GM08714 (cell line): ENCODE data around the gene MCM5.

Experiments used
- H3K4me3 ChIP-seq: fragments of 200-500 bp; sonication (Bioruptor generic); 2 replicates; pipeline ENCODE4 v1.5.1; 2014; ENCODE audit warnings: mild to moderate bottlenecking, low read length, inconsistent platforms
- ZNF274 ChIP-seq: IDR thresholded peaks from 2 replicates; pipeline ENCODE4 v1.6.1; 2012; ENCODE audit warnings: mild to moderate bottlenecking, low read depth, low read length

Gene MCM5

DNA sequence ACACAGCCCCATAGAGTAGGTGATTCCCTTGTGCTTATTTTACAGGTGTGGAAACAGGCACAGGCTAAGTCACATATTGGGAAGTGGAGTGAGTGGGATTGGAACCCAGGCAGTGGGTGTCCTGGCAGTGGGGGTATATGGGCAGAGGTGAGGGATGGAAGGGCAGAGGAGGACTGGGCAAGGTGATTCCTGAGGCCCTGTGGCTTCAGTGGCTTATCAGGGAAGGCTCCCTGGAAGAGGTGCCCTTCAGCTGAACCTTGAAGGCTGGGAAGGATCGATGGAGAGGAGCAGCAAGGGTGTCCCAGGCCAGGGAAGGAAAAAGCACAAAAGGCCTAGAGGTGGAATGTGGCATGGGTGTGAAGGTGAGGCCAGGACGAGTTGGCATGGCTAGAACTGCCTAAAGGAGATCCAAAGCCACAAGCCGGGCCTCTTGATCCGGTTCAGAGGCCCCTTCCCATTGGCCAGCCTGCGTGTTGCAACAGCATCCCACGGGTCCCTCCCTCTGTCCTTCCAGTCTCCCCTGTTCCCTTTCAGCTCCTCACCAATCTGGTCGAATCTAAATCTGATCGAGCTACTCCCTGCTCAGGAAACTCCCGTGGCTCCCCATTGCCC is 41.7 kb downstream of the MCM5 start:
- no peak overlapping the region for H3K4me3 ChIP-seq
- no peak for TF ChIP-seq ZNF274

DNA sequence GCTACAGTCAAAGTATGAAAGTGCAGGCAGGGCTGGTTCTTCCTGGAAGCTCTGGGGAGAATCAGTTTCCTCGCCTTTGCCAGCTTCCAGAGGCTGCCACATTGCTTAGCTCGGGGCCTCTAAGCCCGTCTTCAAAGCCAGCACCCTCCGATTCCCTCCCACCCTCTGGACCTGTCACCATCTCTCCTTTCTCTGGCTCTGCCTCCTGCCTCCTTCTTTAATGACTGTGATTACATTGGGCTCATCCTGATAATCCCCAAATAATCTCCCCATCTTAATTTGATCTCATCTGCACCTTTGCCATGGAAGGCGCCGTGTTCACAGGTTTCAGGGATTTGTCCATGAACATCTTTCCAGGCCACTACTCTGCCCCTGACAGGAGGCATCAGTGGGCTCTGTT is 42.5 kb downstream of the MCM5 start:
- H3K4me3 ChIP-seq, result no peak overlapping the region
- no peak for TF ChIP-seq ZNF274

DNA sequence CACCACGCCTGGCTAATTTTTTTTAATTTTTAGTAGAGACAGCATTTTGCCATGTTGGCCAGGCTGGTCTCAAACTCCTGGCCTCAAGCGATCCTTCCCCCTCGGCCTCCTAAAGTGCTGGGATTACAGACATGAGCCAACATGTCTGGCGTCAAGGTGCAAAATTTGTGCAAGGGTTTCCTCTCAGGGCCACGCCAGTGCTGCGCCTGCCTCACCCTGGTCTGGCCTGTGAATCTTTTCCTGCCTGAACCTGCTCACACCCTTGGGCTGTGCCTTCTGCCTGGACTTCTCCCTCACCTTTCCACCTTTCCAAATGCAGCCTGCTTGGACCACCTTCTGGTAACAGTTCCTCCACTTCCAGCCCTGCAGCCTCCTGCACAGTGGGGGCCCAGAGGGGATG is 43.4 kb downstream of the MCM5 start:
- TF ChIP-seq ZNF274, result no peak
- H3K4me3 ChIP-seq, result no peak overlapping the region

DNA sequence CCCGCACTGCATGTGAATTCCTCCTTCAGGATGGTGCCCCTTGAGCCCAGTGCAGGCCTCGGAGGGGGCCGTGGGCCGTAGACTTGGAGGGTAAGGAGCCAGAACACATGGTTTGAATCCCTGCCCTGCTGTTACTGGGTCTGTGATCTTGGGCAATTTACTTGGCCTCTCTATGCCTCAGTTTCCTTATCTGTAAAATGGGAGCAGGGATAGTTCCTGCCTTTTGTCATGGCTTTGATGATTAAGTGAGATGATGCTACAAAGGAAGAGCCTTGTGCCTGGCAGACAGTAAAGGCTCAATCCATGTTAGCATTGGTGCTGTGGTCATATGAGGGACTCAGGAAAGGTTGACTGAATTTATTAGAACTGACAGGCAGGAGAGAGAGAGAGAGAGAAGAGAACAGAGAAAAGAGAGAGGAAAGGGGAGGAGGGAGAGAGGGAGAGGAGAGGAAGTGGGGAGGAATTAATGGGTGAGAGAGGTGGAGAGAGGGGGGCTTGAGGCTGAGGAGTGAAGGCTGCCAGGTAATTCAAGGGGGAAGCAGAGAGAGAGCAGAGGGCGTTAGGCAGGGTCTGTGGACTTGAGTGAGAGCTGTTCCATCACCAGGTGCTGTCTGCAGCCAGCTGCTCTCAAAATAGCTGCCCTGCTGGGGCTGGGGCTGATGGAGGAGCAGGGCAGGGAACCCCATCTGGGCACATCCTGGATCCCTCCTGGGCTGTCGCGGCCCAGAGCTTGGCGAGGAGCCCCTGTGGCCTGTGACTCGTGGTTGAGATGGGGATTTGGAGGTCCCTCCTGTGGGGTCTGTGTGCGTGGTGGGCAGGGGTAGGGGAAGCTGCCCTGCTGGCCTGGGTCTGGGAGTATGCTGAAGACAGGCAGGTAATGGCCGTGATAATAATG is 44.1 kb downstream of the MCM5 start:
- TF ChIP-seq ZNF274, result no peak
- H3K4me3 ChIP-seq, result no peak overlapping the region

DNA sequence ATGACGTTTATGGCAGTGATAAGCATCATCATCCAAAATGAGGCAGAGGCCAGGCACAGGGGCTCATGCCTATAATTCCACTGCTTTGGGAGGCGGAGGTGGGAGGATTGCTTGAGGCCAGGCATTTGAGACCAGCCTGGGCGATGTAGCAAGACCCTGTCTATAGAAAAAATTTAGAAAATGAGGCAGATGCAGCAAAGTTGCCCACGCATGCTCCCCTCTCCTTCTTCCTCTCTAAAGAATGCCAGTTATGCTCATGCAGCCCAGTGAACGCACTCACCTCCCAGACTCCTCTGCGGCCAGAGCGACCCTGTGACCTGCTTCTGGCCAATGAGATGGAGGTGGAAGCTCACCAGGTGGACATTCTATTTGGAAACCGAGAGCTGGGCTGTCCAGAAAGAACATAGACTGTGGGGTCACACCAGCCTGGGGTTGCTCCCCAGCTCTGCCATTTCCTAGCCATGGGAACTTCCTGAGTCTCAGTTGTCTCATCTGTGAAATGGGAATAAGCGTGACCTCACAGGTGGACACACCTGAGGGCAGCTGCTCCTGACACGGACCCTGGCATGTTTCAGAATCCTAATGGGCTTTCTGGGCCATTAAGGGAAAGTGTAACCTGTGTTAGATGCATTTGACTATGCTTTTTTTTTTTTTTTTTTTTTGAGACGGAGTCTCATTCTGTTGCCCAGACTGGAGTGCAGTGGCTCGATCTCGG is 44.9 kb downstream of the MCM5 start:
- H3K4me3 ChIP-seq, result no peak overlapping the region
- no peak for TF ChIP-seq ZNF274

DNA sequence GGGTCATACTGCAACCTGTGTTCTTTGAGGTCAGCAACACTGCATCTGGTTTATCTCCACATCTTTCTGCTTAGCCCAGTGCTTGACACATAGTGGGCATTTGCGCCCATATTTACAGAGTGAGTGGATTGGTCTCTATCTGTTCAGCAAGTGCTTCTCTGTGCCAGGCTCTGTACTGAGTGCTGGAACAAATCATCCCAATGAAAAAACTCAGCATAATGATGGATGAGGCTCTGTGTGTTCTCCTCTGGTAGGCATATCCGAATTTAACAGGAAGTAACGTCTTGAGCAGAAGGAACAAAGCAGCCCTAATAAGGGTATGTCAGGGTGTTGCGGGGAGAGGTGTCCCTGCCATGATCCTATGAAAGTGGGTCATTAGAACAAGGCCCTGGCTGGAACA is 46.0 kb downstream of the MCM5 start:
- no peak for TF ChIP-seq ZNF274
- H3K4me3 ChIP-seq, result no peak overlapping the region

DNA sequence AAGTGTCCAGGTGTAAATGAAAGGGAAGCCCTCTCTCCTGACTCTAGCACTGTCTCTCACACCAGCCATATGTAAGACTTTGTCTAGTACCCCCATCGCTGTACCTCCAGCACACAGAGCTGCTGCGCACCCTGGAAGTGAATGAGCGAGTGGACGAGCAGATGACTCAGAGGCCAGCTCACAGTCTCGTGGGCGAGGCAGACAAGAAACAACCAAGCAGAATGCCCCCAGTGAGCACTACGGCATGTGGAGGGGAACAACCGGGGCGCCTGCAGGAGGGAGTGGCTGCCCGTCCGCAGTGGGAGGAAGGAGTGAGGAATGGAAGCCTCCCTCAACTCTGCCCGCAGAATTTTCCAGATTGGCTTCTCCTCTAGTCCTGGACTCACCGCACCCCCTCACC is 46.4 kb downstream of the MCM5 start:
- H3K4me3 ChIP-seq, result no peak overlapping the region
- no peak for TF ChIP-seq ZNF274

DNA sequence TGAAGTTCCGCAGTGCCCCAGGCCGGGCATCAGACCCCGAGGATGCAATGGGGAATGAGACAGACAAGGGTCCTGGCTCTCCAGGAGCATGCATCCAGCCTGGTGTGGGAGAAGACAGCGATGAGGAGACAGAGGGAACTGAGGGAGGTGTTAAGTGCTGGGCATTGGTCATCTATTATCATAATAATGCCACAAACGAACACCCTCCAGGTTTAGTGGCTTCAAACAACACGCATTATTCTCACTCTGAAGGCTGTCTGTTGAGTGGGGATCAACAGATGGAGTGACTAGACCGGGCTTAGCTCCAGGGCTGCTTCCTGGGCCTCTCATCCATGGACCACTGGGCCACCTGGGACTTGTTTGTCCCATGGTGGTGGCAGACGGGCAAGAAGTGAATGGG is 48.6 kb downstream of the MCM5 start:
- no peak overlapping the region for H3K4me3 ChIP-seq
- TF ChIP-seq ZNF274, result no peak

DNA sequence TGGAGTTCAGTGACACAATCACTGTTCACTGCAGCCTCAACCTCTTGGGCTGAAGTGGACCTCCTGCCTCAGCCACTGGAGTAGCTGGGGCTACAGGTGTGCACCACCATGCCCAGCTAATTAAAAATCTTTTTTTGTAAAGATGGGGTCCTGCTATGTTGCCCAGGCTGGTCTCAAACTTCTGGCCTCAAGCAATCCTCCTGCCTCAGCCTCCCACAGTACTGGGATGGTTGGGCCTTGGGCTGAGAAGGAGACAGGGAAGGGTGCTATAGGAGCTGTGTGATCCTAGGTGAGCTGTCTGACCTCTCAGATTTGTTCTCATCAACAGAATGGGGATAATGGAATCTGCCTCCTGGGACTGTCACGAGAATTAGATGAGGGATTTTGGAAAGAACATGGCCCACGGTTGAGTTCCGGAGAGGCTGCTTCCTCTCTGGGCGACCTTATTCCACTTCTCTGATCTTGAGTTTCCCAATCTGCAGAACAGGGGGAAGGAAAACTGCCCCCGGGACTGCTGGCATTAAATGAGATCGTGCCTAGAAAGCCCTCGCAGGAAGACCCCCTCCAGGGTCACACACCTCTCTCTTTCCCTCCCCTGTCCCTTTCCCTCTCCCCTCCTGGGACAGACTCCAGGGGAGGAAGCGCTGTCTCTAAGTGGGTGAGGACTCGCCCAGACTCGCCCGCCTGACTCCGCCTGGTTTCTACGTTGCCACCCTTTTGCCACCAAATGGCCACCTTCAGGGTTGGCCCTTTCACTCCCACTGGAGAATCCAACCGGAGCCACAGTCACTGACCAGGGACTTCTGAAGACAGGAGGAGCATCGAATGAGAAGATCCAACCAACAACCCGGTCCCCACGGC is 50.1 kb downstream of the MCM5 start:
- no peak for TF ChIP-seq ZNF274
- no peak overlapping the region for H3K4me3 ChIP-seq

DNA sequence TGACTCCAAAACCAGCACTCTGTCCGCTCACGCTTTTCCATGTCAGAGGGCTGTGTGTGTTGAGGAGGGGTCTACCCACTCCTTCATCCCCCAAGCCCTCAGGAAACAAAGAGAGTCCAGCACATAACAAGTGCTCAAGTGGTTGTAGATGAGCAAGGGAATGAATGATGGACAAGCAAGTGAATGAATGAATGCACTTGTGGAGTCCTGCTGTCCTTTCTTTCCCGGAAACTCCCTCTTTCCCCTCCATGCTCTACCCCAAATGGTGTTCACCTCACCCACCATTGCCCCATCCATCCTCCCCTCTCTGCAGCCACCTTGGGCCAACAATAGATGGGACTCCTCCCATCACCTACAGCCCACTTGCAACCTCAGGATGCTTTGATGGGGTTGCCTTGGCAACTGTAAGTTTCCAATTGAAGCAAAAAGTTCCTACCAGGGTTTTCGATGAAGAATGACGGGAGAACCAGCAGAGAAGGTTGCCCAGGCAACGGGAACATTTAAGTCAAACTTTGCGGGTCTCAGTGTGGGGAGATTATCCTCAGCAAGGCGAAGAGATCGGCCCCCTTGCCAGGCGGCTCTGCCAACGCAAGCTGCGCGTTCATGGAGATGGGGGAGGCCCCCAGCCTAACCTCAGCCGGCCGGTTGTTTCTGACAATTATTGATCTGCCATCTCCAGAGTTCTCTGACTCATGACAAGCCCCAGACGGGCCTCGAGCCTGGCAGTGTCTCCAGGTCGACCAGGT is 51.1 kb downstream of the MCM5 start:
- no peak for TF ChIP-seq ZNF274
- H3K4me3 ChIP-seq, result no peak overlapping the region

DNA sequence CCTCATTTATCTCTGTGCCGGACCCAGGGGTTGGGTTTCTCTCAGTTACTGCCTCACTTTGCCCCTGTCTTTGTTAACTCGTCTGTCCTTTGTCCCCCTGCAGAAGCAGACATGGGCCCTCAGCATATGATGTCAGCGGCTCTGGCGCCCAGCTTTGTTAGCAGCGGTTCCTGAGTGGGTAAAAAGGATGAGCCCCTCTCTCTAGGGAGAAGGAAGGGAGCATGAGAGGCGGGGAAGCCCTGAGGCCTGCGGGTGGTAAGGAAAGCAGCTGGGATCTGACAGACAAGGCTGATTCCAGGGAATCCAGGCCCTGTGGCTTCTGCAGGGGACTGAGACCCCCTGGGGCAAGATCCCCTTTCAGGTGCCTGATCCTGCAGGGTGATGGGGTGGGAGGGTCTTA is 51.7 kb downstream of the MCM5 start:
- no peak overlapping the region for H3K4me3 ChIP-seq
- no peak for TF ChIP-seq ZNF274

DNA sequence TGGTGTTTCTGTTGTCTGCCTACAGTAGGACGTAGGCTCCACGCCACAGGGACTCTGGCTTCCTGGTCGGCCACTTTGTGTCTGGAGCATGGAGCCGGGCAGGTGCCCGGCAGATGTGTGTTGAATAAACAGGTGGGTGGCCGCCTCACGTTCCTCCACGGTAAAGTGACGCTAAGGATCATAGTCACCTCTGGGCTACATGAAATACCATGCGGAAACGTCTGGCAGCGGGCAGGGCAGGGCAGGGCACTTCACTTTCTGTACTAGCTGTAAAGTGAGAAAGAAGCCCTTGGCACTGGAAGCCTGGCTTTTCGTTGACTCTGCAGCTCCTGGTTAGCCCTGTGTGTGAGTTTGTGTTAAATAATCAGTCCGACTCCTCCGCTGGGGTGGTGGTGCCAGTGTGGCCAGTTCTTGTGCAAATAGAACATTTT is 52.4 kb downstream of the MCM5 start:
- no peak for TF ChIP-seq ZNF274
- H3K4me3 ChIP-seq, result no peak overlapping the region

DNA sequence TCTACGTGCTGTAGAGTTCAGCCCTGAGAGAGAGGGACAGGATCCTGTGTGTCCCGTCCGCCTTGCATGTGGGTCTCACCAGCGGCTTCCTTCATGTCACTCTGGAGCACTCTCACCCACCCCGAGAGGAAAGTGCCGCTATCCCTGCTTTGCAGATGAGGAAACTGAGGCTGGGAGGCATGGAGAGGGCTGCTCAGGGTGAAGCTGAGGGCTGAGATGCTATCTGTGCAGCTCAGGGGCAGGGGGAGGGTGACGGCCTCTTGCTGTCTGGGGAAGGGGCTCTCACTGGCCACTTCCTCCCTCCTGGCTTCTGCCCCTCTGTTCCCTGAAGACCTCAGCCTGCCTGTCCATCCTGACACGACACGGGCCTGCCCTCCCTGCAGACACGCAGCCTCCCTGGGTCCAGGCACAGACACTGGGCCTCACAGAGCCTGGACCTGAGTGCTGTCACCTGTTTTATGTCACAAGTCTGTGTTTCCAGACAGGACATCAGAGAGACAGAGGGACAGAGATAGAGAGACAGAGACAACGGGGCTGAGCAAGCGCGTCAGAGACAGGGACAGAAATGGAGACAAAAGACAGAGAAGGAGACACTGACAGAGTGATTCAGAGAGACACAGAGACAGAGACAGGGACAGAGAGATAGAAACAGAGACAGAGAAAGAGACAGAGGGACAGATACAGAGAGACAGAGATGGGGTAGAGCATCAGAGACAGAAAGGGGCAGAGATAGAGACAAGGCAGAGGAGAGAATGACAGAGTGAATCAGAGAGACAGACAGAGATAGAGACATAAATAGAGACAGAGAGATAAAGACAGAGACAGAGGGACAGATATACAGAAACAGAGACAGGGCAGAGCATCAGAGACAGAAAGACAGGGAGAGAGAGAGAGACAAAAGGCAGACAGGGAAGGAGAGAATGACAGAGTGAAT is 53.1 kb downstream of the MCM5 start:
- no peak for TF ChIP-seq ZNF274

More for the DNA sequence above, 53.1 kb downstream of the MCM5 start:
- H3K4me3 ChIP-seq, result no peak overlapping the region
